Activated T-cell treated with anti-CD3 and anti-CD28 coated beads for 1 hour (primary cell): ENCODE data around the gene STARD13.

ENCODE experiments used
- DNase-seq: peaks from one replicate; pipeline ENCODE4 v3.0.0-alpha.2; 2020; ENCODE audit warnings: low read depth

STARD13 gene

DNA sequence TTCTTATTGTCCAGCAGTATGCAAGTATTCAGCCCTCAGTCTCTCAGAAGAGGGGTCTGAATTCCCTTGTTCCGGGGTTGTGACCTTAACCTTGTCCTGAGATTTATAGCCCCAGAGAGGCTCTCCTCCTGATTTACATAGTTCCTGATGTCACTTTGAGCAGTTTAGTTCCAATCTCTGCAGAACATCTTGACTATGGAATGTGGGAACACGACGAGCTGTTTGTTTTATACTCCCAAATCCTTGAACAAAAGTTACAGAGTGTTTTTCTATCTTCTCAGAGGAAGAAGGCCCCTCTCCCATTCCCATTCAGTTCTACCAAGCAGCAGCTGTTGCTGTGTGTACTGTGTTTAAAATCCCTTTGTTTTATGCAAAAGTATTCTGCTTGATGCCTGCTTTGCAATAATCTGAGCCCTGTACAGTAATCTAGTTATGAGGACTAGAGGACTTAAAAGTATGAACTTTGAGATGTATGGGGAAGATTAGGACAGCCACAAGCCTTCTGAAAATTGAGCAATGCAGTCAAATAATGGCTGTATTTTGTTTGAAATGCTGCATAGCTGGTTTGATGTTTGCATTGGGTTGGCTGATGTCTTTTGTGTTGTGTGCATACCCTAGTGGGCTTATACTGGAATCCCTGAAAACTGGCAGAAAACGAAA is 194.7 kb downstream of the STARD13 start:
- DNase-seq: no peak

DNA sequence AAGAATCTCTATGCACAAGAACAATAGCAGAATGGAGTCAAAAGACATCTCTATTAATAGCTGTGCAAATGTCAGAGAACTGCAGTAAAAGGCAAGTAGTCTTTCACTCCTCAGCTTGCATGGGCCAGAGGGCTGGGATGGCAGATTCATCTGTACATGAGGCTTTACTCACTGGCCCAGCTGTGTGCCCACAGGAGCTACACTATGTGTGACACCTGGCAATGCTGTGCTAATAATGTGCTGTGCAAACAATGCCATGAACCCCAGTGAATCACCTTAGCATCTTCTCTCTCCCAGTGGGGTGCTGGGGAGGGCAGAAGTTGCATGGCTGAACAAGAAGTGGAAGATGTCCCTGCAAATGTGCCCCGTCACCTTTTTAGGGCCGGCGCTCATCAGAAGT is 196.2 kb downstream of the STARD13 start:
- DNase-seq: no peak

DNA sequence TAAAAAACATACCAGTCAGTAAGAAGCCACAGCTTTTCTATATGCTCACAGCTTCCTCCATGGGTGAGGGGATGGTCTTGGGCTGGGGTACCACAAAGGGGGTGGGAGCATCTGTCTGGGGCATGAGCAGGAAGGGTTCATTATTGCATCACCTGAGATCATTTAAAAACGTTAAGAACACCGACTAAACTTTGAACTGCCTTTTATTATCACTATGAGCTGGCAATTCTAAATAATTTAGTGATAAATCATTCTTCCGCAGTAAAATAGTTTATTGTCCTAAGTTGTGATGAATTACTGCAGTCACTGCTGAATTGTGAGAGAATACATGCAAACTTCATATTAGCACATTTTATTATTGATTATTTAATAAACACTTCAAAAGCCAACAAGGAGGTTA is 197.8 kb downstream of the STARD13 start:
- DNase-seq: no peak

DNA sequence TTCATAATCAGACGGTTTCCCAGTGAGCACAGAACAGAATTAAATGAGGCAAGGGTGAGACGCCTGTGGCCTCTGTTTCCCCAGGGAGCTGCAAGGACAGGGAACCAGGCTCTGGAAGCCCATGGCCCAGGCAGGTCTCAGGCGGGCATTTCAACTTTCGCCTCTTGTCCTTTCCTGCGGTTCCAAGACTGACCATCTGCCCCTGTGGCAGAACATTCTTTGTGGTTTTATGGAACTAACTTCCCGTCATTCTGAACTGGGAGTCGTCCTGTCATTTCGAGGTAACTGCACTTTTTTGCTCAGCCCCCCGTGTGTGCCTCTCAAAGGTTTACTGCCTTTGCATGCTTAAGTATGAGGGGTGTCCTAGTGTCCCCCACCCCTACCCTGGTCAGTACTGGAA is 198.5 kb downstream of the STARD13 start:
- no peak for DNase-seq

DNA sequence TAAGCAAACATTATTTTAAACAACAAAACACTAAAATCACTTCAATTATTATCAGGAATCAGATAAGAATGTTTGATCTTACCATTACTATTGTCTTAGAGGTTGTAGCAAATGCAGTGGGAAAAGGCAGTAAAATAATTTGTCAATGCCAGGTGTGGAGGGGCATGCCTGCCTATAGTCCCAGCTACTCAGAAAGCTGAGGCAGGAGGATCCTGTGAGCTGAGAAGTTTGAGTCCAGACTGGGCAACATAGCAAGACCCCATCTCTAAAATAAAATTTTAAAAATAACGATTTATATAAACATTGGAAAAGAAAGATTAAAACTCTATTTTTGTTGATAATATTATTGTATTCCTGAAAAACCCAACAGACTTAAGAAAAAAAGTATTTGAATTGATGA is 202.5 kb downstream of the STARD13 start:
- no peak for DNase-seq

DNA sequence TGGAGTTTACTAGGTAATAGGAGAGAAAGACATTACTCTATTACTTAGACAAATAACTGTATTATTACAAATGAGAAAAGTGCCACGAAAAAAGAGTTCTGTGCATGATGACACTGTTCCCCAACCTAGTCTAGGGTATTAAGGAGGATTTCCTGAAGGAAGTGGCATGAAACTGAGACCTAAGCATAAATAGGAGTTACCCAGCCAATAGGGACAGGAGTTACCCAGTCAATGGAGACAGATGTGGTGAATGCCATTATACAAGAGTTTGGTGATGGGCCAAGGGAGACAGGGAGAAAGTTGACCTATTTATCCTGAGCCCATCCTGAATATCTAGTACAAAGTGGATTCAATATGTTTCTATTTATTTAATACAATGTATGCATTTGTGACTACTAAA is 203.9 kb downstream of the STARD13 start:
- DNase-seq: no peak

DNA sequence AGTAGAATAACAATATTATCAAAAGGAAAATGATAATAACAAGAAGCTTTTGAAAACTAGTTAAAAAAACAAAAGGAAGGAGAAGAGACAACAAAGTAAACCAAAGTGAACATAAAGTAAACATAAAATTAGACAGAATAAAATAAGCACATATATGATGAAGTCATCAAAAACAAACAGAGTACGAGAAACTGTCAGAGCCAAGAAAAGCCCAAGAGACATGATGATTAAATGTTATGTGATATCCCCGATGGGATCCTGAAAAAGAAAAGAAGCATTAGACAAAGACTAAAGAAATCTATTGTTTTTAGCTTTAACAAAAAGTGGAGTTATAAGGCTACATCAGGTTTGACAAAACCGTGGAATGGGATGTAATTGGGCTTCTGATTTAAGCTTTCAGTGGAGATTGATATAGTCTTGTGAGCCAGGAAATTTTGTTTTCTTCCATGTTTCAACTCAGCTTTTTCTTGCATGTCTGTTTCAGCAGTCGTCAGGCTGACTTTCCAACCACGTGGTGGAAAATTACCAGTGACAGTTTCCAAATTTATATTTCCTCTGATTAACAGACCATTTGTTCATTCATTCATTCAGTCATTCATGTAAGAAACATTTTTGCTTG is 204.5 kb downstream of the STARD13 start:
- no peak for DNase-seq

DNA sequence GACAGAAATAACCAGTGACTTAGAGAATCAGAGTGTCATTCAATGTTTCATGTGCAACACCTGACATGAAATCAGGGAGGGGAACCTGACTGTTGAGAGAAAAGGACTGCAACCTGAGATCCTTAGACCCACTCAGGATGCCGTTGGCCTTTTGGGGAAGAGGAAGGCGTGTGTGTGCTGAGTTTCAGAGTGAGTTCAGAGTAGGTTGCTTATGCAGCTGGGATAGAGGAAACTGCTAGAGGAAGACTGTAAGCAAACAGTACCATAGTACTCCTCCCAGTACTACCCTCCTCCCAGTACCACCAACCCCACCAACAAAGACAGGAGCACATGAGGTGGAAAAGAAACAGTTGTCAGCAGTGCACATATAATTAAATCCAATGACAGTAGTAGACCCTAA is 205.6 kb downstream of the STARD13 start:
- DNase-seq: no peak

DNA sequence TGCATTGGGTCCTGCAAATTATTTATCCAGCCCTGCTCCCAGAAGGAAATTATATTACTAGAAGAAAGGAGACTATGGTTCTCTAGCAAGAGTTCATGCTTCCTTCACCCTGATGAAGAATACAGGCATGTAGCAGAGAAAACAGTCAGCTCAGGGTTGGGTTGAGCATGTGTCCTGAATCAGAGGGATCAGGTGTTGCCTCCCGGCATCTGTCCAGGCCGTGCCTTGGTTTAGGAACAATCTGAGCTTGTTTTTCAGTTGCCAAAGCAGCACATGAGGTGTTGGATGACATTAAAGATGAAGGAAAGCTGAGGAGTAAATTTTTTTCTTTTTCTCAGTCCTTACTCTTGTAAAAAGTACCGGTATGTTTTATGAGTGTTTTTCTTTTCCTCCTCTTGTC is 207.3 kb downstream of the STARD13 start:
- DNase-seq: no peak

DNA sequence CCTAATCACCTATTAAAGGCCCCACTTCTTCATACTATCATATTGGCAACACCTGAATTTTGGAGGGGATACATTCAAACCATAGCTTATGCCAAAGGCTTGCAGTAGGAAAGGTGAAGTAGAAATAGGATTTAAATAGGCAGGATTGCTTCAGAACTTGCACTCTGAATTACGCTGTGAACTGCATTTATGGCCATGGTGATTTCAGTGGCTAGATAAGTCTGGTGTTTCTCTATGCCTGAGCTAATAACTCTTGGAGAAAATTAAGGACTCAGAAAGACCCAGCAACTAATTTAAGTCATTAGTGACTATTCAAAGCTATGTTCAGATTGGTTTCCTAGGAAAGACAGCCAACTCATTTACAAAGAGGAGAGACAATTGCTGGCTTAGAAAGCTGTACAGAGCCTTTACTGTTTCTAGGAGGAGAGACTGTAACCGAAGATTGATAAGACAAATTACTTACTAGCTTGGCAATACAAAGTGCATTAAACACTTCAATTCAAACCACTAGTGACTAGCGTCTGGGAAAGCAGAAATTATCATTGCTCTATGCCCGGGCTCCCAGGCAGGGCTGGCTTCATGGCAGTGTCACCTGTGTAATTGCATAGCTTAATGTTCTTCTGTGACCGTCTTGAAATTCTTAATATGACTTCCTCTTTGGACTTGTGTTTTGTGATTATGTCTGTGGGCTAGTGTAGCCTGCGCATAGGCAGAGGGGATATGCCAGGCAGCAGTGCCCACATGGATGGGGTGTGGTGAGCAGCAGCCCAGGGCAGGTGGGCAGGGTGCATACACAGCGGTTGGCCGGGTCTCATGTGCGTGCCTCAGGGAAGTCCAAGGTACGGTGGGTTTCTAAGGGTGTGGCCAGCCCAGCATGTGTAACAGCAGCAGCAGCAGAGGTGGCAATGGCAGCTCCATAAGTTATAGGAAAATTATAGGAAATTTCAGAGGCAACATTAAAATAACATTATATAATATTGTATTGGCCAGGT is 209.3 kb downstream of the STARD13 start:
- no peak for DNase-seq

DNA sequence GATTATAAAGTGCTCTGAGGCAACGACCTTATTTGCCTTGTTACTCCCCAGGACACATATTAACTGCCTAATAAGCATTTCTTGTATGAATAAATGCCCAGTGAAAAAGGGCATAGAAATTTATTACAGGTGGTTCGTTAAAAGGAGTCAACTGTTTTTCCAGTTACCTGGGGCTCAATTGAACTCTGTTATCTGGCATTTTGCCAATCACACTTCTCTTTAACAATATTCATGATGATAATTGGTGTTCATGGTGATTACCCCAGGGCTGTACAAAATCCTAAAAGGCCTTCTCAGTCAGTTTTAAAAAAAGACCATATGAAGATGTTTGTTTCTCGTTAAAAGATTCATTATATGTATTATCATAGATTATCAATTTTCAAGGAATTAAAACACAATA is 212.2 kb downstream of the STARD13 start:
- DNase-seq: no peak

DNA sequence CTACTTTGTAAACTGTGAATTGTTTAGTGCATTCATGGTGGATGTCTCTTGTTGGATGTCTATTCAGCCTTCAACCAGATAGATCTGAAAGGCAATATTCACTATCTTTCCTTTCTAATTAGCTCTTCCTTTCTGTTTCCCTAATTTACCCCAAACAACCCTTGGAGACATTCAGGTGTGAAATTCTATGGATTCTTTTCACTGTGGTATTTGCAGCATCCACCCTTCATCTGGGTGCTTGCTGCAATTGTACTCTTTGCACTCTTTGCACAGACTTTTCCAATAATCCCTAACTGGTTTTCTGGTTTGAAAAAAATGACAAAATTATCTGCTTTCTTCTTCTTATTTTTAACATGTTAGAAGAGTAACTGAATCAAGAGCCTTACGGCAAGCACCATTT is 212.8 kb downstream of the STARD13 start:
- no peak for DNase-seq

DNA sequence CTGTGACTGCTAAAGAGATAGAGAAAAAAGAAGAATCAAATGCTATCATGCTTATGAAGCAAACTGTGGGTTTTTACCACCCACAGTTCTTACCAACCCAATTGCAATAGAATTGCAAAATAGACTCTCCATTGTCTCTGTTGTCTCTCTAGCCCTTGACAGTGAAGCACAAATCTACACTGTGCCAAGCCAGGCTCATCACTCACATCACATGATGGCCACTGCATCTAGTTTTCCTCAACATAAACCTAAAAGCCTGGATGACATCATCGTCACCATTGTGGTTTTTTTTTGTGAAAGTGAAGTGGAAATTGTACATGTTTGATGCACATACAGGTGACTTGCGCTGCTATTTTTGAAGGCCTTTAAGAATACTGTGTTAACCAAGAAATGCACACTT is 213.3 kb downstream of the STARD13 start:
- DNase-seq: no peak

DNA sequence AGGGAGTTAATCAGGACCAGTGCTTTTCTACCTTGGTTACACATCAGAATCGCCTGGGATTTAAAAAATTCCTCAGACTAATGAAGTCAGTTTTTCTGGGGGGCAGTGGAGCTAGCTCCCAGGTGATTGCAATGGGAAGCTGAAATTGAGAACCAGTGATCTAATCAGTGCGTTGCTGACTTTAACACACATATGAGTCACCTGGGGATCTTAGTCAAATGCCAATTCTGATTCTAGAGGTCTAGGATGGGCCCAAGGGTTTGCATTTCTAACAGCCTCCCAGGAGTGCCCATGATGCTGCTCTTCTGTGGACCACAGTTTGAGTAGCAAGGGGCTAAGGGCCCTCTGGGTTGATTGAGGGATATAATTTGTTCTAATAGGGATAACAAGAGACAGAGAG is 214.8 kb downstream of the STARD13 start:
- no peak for DNase-seq

DNA sequence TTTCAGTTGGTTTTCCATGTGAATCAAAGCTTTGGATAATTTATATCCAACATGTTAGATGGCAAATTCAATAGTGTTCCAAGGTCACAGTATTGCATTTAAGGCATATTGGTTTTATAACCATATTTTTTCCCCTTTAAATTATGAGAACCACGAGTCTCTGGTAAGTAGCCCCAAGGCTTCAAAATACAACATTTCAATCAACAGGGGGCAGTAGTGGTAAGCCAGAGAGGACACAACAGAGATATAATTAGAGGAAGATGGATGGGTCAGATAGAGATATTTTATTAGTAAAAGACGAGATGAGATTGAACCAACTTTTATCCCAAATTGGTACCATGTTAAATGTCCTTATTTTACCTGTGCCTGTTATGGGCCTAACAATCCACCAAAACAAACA is 216.2 kb downstream of the STARD13 start:
- DNase-seq: no peak

DNA sequence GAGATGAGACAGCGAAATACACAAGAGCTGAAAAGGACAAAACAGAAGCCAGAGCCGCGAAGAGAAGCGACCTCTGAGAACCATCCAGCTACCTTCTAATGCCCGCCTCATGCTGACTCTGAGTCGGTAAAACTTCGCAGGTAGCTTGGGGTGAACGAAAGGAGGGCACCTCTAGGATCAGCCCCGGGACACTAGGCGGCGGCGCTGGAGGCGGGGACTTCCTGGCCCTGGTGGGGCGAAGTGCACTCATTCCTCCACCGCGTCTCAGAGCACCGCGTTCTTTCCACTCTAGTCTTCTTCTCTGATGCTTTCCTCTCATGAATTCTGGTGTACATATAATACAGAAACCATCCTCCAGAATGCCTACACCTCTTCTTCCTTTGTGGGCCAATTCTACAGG is 219.2 kb downstream of the STARD13 start:
- no peak for DNase-seq

DNA sequence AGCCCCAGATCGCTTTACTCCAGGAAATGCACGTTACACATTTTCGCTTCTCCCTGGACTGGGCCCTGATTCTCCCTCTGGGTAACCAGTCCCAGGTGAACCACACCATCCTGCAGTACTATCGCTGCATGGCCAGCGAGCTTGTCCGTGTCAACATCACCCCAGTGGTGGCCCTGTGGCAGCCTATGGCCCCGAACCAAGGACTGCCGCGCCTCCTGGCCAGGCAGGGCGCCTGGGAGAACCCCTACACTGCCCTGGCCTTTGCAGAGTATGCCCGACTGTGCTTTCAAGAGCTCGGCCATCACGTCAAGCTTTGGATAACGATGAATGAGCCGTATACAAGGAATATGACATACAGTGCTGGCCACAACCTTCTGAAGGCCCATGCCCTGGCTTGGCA is 224.7 kb downstream of the STARD13 start:
- no peak for DNase-seq

DNA sequence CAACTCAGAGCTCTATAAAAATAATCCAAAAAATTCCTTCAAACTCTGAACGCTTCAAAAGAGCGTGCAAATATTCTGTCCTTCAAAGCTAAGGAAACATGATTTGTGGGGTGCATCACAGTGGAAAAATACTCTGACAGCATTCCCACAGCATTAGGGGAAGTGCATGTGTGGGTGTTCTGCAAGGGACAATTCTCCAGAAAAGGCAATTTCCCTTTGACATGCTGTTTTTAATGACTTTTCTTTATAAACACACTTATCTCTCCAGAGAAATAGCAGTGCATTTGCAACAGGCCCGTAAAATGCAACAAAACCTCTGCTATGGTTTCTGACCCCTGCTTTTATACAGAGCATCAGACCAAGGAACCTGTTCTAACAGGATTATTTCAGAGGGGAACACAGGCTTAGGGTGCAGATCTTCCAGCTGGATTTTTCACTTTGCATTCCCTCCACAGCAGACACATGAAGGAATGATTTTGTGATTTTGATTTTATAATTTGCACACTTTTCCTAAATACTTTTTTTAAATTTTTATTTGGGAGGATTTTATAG is 226.7 kb downstream of the STARD13 start:
- no peak for DNase-seq

DNA sequence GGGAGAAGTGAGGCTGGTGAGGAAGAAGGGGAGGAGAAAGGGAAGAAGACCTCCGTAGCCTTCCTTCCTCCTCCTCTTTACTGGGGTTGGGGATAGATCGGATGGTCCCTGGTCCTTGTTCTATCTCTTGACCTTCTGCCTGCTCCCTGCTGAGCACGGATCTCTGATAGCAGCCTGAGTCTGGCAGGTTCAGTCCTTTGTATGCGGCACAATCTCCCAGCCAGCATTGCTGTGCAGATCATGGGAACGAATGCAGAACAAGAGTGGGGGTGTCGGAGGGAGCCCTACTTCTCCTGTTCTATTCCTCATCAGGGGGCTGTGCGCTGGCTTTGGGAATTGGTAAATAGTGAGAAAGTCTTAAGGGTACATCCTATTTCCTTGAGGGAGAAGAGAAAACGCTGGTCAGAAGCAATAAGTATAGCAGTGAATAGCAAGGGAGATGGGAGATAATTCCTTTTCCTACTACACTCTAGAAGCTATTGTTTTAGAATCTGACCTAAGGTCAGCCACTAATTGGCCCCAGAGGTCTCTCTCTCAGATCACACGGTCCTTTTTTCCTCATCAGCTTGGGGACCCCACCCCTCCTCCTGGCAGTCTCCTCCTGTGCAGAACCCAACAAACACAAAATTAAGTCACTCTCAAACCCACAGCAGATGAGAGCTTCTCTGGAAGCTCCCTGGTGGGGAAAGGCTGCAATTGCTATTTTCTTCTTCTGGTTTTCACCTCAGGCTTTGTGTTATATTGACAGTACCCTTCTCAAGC is 228.4 kb downstream of the STARD13 start:
- DNase-seq: no peak

DNA sequence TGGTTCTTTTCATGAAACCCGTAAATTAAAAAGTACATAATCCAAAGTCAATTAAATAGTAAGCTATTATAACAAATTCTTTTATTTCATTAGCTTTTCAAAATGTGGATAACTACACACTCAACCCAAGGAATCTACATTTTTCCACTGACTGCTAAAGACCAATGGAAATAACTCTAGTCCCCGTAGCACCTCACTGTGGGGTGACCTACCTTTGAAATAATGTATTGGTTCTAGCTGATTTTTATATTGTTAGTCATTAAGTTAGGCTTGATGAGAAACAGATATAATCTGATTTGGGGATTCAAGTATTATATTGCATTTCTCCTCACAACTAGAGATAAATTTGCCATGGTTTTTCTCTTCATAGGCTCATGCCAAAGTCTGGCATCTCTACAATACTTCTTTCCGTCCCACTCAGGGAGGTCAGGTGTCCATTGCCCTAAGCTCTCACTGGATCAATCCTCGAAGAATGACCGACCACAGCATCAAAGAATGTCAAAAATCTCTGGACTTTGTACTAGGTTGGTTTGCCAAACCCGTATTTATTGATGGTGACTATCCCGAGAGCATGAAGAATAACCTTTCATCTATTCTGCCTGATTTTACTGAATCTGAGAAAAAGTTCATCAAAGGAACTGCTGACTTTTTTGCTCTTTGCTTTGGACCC is 232.0 kb downstream of the STARD13 start:
- DNase-seq: no peak
